ENCODE measurements around the gene FLRT1.

FLRT1 gene, protein sequence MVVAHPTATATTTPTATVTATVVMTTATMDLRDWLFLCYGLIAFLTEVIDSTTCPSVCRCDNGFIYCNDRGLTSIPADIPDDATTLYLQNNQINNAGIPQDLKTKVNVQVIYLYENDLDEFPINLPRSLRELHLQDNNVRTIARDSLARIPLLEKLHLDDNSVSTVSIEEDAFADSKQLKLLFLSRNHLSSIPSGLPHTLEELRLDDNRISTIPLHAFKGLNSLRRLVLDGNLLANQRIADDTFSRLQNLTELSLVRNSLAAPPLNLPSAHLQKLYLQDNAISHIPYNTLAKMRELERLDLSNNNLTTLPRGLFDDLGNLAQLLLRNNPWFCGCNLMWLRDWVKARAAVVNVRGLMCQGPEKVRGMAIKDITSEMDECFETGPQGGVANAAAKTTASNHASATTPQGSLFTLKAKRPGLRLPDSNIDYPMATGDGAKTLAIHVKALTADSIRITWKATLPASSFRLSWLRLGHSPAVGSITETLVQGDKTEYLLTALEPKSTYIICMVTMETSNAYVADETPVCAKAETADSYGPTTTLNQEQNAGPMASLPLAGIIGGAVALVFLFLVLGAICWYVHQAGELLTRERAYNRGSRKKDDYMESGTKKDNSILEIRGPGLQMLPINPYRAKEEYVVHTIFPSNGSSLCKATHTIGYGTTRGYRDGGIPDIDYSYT

DNA sequence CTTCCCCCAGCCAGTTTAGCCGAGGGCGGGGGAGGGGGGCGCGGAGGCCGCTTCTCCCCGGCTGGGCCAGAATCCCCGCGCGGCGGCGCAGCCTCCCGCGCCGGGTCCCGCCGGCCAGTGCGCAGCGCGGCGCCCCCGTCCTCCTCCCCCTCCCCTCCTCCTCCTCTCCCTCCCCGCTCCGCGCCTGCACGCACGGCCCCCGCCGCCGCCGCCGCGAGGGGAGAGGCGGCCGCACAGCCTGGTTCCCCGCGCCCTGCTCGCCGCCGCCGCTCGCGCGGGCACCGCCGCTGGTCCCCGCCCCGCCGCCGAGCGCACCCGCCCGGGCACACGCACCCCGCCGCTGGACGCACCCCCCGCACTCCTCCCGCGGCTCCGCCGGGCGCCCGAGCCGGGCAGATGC, at the start of gene FLRT1:
Gene FLRT1, plus strand, starts transcription at position 356 of the 400 bp plus-strand sequence. CDS start 80,337 bp downstream, outside the sequence.
- peaks cover 53% of the 10 kb centered on the region for H3K27me3 ChIP-seq (ENCODE audit: control insufficient read depth, insufficient read depth, low read length)
- H3K36me3 ChIP-seq (ENCODE audit: control insufficient read depth, insufficient read depth, low read length): no peaks in the 10 kb centered on the region
- DNase-seq (ENCODE audit: low read depth, low spot score): no peak
- WGBS (ENCODE audit: insufficient coverage, insufficient read length): no CpG with 5 or more reads among the region's 64 CpGs
- peak within 1 kb of the TSS; percentile 16; the same call in 1 of the 2 replicates for H3K4me3 ChIP-seq (ENCODE audit: low read length)
- no peak within 1 kb of the TSS for H3K27ac ChIP-seq (ENCODE audit: low read length)
- H3K4me1 ChIP-seq (ENCODE audit: control insufficient read depth, insufficient read depth, low read length): 0 out of 2 replicates have a peak, but pooled peaks cover 2% of the 10 kb centered on the region
- no peaks in the 10 kb centered on the region for H3K9me3 ChIP-seq (ENCODE audit: control insufficient read depth, insufficient read depth, low read length)

DNA sequence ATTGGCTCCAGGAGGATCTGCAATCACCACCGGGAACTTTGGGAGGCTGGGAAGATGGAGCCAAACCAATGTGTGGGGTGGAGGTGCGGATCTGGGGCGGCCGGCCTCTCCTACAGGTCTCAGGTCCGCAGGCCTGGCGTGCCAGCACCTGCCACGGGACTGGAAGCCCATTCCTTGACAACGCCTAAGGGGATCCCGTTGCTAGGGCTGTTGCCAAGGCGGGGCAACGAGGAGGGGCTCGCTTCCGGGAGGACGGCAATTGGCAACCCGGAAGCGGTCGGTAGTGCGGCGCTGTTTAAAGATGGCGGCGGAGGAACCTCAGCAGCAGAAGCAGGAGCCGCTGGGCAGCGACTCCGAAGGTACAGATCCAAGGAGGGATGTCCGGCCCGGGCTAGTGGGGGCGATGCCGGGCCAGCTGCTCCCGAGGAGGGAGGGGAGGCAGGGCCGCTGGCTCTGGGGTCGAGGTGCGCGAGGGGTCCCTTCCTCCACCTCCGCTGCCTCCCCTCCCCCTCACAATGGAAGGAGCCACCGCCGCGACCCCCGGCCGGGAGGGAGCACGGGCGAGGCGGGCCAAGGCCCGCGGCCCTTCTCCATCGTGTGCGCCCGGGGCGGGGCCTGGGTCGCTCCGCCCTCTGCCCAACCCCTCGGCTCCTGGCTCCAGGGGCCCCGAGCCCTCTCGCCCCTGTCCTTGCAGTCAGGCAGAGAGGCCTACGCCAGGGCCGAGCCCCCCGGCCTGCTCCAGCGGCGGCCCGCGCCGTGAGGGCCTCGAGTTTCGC, 49.4 kb upstream of the FLRT1 start, which contains the start of gene OTUB1:
Gene OTUB1, plus strand, starts transcription at position 283 of the 776 bp plus-strand sequence. Its CDS starts 19 bp downstream, at position 302.
- Histone ChIP-seq H3K36me3 (ENCODE audit: control insufficient read depth, insufficient read depth, low read length) (peaks cover 11% of the 10 kb centered on the region; the same call in 1 of the 2 replicates), H3K9me3 (ENCODE audit: control insufficient read depth, insufficient read depth, low read length) (no peaks in the 10 kb centered on the region), H3K4me3 (ENCODE audit: low read length) (peak within 1 kb of the TSS; percentile 96), H3K4me1 (ENCODE audit: control insufficient read depth, insufficient read depth, low read length) (no peaks in the 10 kb centered on the region), H3K27me3 (ENCODE audit: control insufficient read depth, insufficient read depth, low read length) (no peaks in the 10 kb centered on the region), H3K27ac (ENCODE audit: low read length) (no peak within 1 kb of the TSS)
- peak; percentile 88 for DNase-seq (ENCODE audit: low read depth, low spot score)
- WGBS (ENCODE audit: insufficient coverage, insufficient read length): no CpG with 5 or more reads among the region's 63 CpGs

GRCh38 chr11:63986932-63987513, 48.7 kb upstream of the FLRT1 start:
- H3K4me3 ChIP-seq (ENCODE audit: low read length): peak overlapping the region; percentile 96
- H3K27me3 ChIP-seq (ENCODE audit: control insufficient read depth, insufficient read depth, low read length): no peaks in the 10 kb centered on the region
- H3K27ac ChIP-seq (ENCODE audit: low read length): no peak overlapping the region
- peaks cover 11% of the 10 kb centered on the region; the same call in 1 of the 2 replicates for H3K36me3 ChIP-seq (ENCODE audit: control insufficient read depth, insufficient read depth, low read length)
- no CpG with 5 or more reads among the region's 25 CpGs for WGBS (ENCODE audit: insufficient coverage, insufficient read length)
- H3K4me1 ChIP-seq (ENCODE audit: control insufficient read depth, insufficient read depth, low read length): no peaks in the 10 kb centered on the region
- H3K9me3 ChIP-seq (ENCODE audit: control insufficient read depth, insufficient read depth, low read length): no peaks in the 10 kb centered on the region
- no peak for DNase-seq (ENCODE audit: low read depth, low spot score)

DNA sequence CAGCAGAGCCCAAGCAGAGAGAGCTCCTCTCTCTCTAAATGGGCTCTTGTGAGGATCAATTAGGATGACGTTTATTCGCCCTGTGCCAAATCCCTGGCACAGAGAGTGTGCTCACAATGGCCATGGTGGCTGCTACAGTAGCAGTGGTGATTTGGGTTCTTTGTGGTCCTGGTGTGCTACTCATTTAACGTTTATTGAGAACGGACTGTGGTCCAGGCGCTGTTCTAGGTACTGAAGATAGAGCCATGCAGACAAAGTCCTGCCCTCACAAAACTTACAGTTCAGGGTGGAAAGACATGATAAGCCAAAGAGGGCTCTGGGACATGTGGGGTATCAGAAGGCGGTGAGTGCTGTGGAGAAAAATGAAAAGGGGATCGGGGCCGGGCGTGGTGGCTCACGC, 44.2 kb upstream of the FLRT1 start:
- Histone ChIP-seq H3K36me3 (ENCODE audit: control insufficient read depth, insufficient read depth, low read length) (peaks cover 21% of the 10 kb centered on the region), H3K4me3 (ENCODE audit: low read length) (no peak overlapping the region), H3K9me3 (ENCODE audit: control insufficient read depth, insufficient read depth, low read length) (no peaks in the 10 kb centered on the region), H3K4me1 (ENCODE audit: control insufficient read depth, insufficient read depth, low read length) (no peaks in the 10 kb centered on the region), H3K27me3 (ENCODE audit: control insufficient read depth, insufficient read depth, low read length) (no peaks in the 10 kb centered on the region), H3K27ac (ENCODE audit: low read length) (no peak overlapping the region)
- WGBS (ENCODE audit: insufficient coverage, insufficient read length): no CpG with 5 or more reads among the region's 10 CpGs
- DNase-seq (ENCODE audit: low read depth, low spot score): no peak

GRCh38 chr11:63993100-63993499, 42.6 kb upstream of the FLRT1 start:
- Histone ChIP-seq H3K36me3 (ENCODE audit: control insufficient read depth, insufficient read depth, low read length) (peaks cover 32% of the 10 kb centered on the region), H3K4me1 (ENCODE audit: control insufficient read depth, insufficient read depth, low read length) (peaks cover 2% of the 10 kb centered on the region; the same call in 1 of the 2 replicates), H3K4me3 (ENCODE audit: low read length) (no peak overlapping the region), H3K9me3 (ENCODE audit: control insufficient read depth, insufficient read depth, low read length) (no peaks in the 10 kb centered on the region), H3K27ac (ENCODE audit: low read length) (no peak overlapping the region), H3K27me3 (ENCODE audit: control insufficient read depth, insufficient read depth, low read length) (no peaks in the 10 kb centered on the region)
- no CpG with 5 or more reads among the region's 5 CpGs for WGBS (ENCODE audit: insufficient coverage, insufficient read length)
- no peak for DNase-seq (ENCODE audit: low read depth, low spot score)

GRCh38 chr11:63993993-63994392, 41.7 kb upstream of the FLRT1 start:
- DNase-seq (ENCODE audit: low read depth, low spot score): no peak
- peaks cover 3% of the 10 kb centered on the region for H3K4me1 ChIP-seq (ENCODE audit: control insufficient read depth, insufficient read depth, low read length)
- no peak overlapping the region for H3K4me3 ChIP-seq (ENCODE audit: low read length)
- peaks cover 29% of the 10 kb centered on the region for H3K36me3 ChIP-seq (ENCODE audit: control insufficient read depth, insufficient read depth, low read length)
- H3K27ac ChIP-seq (ENCODE audit: low read length): no peak overlapping the region
- no peaks in the 10 kb centered on the region for H3K9me3 ChIP-seq (ENCODE audit: control insufficient read depth, insufficient read depth, low read length)
- WGBS (ENCODE audit: insufficient coverage, insufficient read length): no CpG with 5 or more reads among the region's 6 CpGs
- H3K27me3 ChIP-seq (ENCODE audit: control insufficient read depth, insufficient read depth, low read length): no peaks in the 10 kb centered on the region

- no peak overlapping the region for H3K4me3 ChIP-seq (ENCODE audit: low read length)
- H3K36me3 ChIP-seq (ENCODE audit: control insufficient read depth, insufficient read depth, low read length): peaks cover 21% of the 10 kb centered on the region
- H3K9me3 ChIP-seq (ENCODE audit: control insufficient read depth, insufficient read depth, low read length): no peaks in the 10 kb centered on the region
- no peaks in the 10 kb centered on the region for H3K27me3 ChIP-seq (ENCODE audit: control insufficient read depth, insufficient read depth, low read length)
- WGBS (ENCODE audit: insufficient coverage, insufficient read length): no CpG with 5 or more reads among the region's 18 CpGs
- peaks cover 3% of the 10 kb centered on the region for H3K4me1 ChIP-seq (ENCODE audit: control insufficient read depth, insufficient read depth, low read length)
- DNase-seq (ENCODE audit: low read depth, low spot score): no peak
- H3K27ac ChIP-seq (ENCODE audit: low read length): no peak overlapping the region
These were observed 39.2 kb upstream of the FLRT1 start for GRCh38 chr11:63996512-63996911.

DNA sequence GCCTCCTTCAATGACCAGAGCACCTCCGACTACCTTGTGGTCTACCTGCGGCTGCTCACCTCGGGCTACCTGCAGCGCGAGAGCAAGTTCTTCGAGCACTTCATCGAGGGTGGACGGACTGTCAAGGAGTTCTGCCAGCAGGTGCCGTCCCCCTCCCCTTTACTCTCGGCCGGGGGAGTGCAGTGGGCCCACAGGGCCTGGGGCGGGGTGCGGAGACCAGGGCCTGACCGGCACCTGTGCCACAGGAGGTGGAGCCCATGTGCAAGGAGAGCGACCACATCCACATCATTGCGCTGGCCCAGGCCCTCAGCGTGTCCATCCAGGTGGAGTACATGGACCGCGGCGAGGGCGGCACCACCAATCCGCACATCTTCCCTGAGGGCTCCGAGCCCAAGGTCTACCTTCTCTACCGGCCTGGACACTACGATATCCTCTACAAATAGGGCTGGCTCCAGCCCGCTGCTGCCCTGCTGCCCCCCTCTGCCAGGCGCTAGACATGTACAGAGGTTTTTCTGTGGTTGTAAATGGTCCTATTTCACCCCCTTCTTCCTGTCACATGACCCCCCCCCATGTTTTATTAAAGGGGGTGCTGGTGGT, 38.5 kb upstream of the FLRT1 start:
- DNase-seq (ENCODE audit: low read depth, low spot score): no peak
- peaks cover 21% of the 10 kb centered on the region for H3K36me3 ChIP-seq (ENCODE audit: control insufficient read depth, insufficient read depth, low read length)
- H3K4me1 ChIP-seq (ENCODE audit: control insufficient read depth, insufficient read depth, low read length): peaks cover 3% of the 10 kb centered on the region
- no peaks in the 10 kb centered on the region for H3K9me3 ChIP-seq (ENCODE audit: control insufficient read depth, insufficient read depth, low read length)
- H3K4me3 ChIP-seq (ENCODE audit: low read length): no peak overlapping the region
- no CpG with 5 or more reads among the region's 27 CpGs for WGBS (ENCODE audit: insufficient coverage, insufficient read length)
- H3K27ac ChIP-seq (ENCODE audit: low read length): no peak overlapping the region
- no peaks in the 10 kb centered on the region for H3K27me3 ChIP-seq (ENCODE audit: control insufficient read depth, insufficient read depth, low read length)

DNA sequence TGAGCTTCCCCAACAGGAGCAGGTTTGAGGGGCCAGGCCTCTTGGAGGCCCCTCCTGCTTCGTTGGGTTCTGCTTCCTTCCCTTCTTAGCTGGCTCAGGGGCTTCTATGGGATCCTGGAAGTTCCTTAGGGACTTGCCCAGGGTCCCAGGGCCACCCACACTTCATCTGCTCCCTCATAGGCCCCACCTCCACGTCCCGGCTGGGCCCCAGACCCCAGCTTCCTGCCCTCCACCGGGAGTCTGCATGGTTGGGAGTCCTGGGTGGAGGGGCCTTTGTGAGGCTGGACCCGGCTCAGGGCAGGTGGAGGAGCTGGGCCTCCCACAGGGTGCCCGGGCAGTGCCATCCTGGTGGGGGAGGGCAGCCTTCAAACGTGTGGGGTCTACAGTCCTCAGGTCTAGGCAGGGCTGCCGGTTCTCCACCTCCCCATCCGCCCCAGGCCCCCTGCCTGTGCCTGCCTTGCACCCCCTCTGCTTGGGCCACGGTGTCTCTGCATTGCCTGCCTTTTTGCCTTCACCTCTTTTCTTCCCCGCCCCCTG, 37.9 kb upstream of the FLRT1 start:
- WGBS (ENCODE audit: insufficient coverage, insufficient read length): no CpG with 5 or more reads among the region's 11 CpGs
- Histone ChIP-seq H3K9me3 (ENCODE audit: control insufficient read depth, insufficient read depth, low read length) (no peaks in the 10 kb centered on the region), H3K27ac (ENCODE audit: low read length) (no peak overlapping the region), H3K4me1 (ENCODE audit: control insufficient read depth, insufficient read depth, low read length) (peaks cover 3% of the 10 kb centered on the region), H3K36me3 (ENCODE audit: control insufficient read depth, insufficient read depth, low read length) (peaks cover 21% of the 10 kb centered on the region), H3K27me3 (ENCODE audit: control insufficient read depth, insufficient read depth, low read length) (no peaks in the 10 kb centered on the region), H3K4me3 (ENCODE audit: low read length) (no peak overlapping the region)
- no peak for DNase-seq (ENCODE audit: low read depth, low spot score)

All from iPS DF 6.9 (cell line).